WTC11 (cell line): Measurements from ENCODE around the gene CD34. TPM values are rescaled to one million over a fixed set of nuclear protein-coding genes. Genes with fewer than 3 reads are reported as not detected.

Source experiments
- ATAC-seq: fragments of 200-7000 bp; cut with Tn5 transposase; 2 replicates; pipeline ENCODE4 v1.10.0; 2021; ENCODE audit warnings: mild to moderate bottlenecking, moderate library complexity
- CTCF ChIA-PET: fragments of 300-600 bp; sonication (Branson Sonifier 250); formaldehyde crosslinking; loops from one replicate; lab custom pipeline; 2021; ENCODE audit warnings: antibody characterized with exemption; lab: Charles Lee
- POLR2A ChIA-PET: fragments of 350-600 bp; sonication (Branson Sonifier 250); formaldehyde crosslinking; loops from one replicate; lab custom pipeline; 2021; ENCODE audit warnings: antibody characterized with exemption; lab: Charles Lee
- DNase-seq: peaks from one replicate; pipeline ENCODE4 v3.0.0; 2021; ENCODE audit warnings: low spot score
- H3K27ac Mint-ChIP-seq: 2 replicates; pipeline ENCODE4 v1.8.0; 2021; ENCODE audit warnings: mixed read lengths
- H3K27me3 Mint-ChIP-seq: 2 replicates; pipeline ENCODE4 v1.8.0; 2021; ENCODE audit warnings: low read depth, mild to moderate bottlenecking, moderate library complexity, mixed read lengths
- H3K36me3 Mint-ChIP-seq: 2 replicates; pipeline ENCODE4 v1.8.0; 2021; ENCODE audit warnings: mixed read lengths
- H3K4me1 Mint-ChIP-seq: 2 replicates; pipeline ENCODE4 v1.8.0; 2022; ENCODE audit warnings: mixed read lengths
- H3K4me3 Mint-ChIP-seq: 2 replicates; pipeline ENCODE4 v1.8.0; 2021; ENCODE audit warnings: mild to moderate bottlenecking, moderate library complexity, mixed read lengths
- H3K9me3 Mint-ChIP-seq: 2 replicates; pipeline ENCODE4 v1.8.0; 2021; ENCODE audit warnings: mixed read lengths
- ATF2 ChIP-seq: sonication (generic); formaldehyde crosslinking; IDR thresholded peaks from 2 replicates; pipeline ENCODE4 v1.8.1; 2022; ENCODE audit warnings: low read depth, missing genetic modification reagents, borderline replicate concordance
- ATF6 ChIP-seq: sonication (generic); formaldehyde crosslinking; IDR thresholded peaks from 2 replicates; pipeline ENCODE4 v1.8.1; 2023; ENCODE audit warnings: mild to moderate bottlenecking, missing genetic modification reagents
- EMX1 ChIP-seq: fragments of 250-450 bp; sonication (Bioruptor Pico); IDR thresholded peaks from 2 replicates; pipeline ENCODE4 v1.8.0; 2021; ENCODE audit warnings: mild to moderate bottlenecking
- GTF2I ChIP-seq: fragments of 250-450 bp; sonication (Bioruptor Pico); conservative IDR thresholded peaks from 2 replicates; pipeline ENCODE4 v1.4.0; 2021; ENCODE audit warnings: mild to moderate bottlenecking
- HMGA2 ChIP-seq: fragments of 250-450 bp; sonication (Bioruptor Pico); IDR thresholded peaks from 2 replicates; pipeline ENCODE4 v1.4.0; 2021; ENCODE audit warnings: mild to moderate bottlenecking, moderate library complexity
- IRF1 ChIP-seq: sonication (generic); formaldehyde crosslinking; IDR thresholded peaks from 2 replicates; pipeline ENCODE4 v1.8.0; 2023; ENCODE audit warnings: missing genetic modification reagents
- IRF2 ChIP-seq: sonication (generic); formaldehyde crosslinking; IDR thresholded peaks from 2 replicates; pipeline ENCODE4 v1.8.0; 2022; ENCODE audit warnings: low read depth, missing genetic modification reagents, borderline replicate concordance
- NFATC4 ChIP-seq: fragments of 250-450 bp; sonication (Bioruptor Pico); IDR thresholded peaks from 2 replicates; pipeline ENCODE4 v1.9.0; 2021; ENCODE audit warnings: mild to moderate bottlenecking
- OVOL2 ChIP-seq: fragments of 250-450 bp; sonication (Bioruptor Pico); IDR thresholded peaks from 2 replicates; pipeline ENCODE4 v1.9.0; 2021; ENCODE audit warnings: mild to moderate bottlenecking, borderline replicate concordance
- SMAD4 ChIP-seq: sonication (generic); formaldehyde crosslinking; IDR thresholded peaks from 2 replicates; pipeline ENCODE4 v1.8.0; 2022; ENCODE audit warnings: mild to moderate bottlenecking, missing genetic modification reagents
- ZNF232 ChIP-seq: sonication (generic); formaldehyde crosslinking; IDR thresholded peaks from 2 replicates; pipeline ENCODE4 v1.8.0; 2022; ENCODE audit warnings: mild to moderate bottlenecking, missing genetic modification reagents
- ZNF263 ChIP-seq: sonication (generic); formaldehyde crosslinking; IDR thresholded peaks from 2 replicates; pipeline ENCODE4 v1.8.1; 2022; ENCODE audit warnings: low read depth, mild to moderate bottlenecking, moderate library complexity, missing genetic modification reagents
- ZNF396 ChIP-seq: fragments of 250-450 bp; sonication (Bioruptor Pico); IDR thresholded peaks from 2 replicates; pipeline ENCODE4 v1.8.0; 2021; ENCODE audit warnings: mild to moderate bottlenecking, moderate library complexity, borderline replicate concordance
- ZNF423 ChIP-seq: fragments of 250-450 bp; sonication (Bioruptor Pico); IDR thresholded peaks from 2 replicates; pipeline ENCODE4 v2.1.2; 2022; ENCODE audit warnings: mild to moderate bottlenecking, moderate library complexity
- ZSCAN18 ChIP-seq: fragments of 250-450 bp; sonication (Bioruptor Pico); IDR thresholded peaks from 2 replicates; pipeline ENCODE4 v2.1.2; 2022; ENCODE audit warnings: mild to moderate bottlenecking, moderate library complexity
- total RNA-seq: library from RNA; stranded (reverse); gene quantifications from 3 replicates; pipeline ENCODE4 v1.2.3, GENCODE V29; 2021
- TF ChIP-seq, protein P1 (sequence below): sonication (generic); formaldehyde crosslinking; IDR thresholded peaks from 2 replicates; pipeline ENCODE4 v1.8.1; 2022; ENCODE audit warnings: missing genetic modification reagents, borderline replicate concordance
- TF ChIP-seq, protein P2 (sequence below): sonication (generic); formaldehyde crosslinking; IDR thresholded peaks from 2 replicates; pipeline ENCODE4 v1.8.1; 2022; ENCODE audit warnings: low read depth, mild to moderate bottlenecking, moderate library complexity, missing genetic modification reagents, borderline replicate concordance
- TF ChIP-seq, protein P3 (sequence below): sonication (generic); formaldehyde crosslinking; conservative IDR thresholded peaks from 2 replicates; pipeline ENCODE4 v1.8.1; 2023; ENCODE audit warnings: mild to moderate bottlenecking, low read depth, missing genetic modification reagents, moderate library complexity

CD34 gene
- total RNA-seq, 1 experiment from 2014 or later = 0.35 TPM

GRCh38 chr1:207836591-207837347, 74.2 kb downstream of the CD34 start:
- POLR2A ChIA-PET = no interaction called here

GRCh38 chr1:207835958-207836357, 75.0 kb downstream of the CD34 start:
- Mint-ChIP-seq H3K36me3 (no peaks in the 10 kb centered on the region), H3K27ac (no peak overlapping the region), H3K4me1 (no peaks in the 10 kb centered on the region), H3K9me3 (no peaks in the 10 kb centered on the region), H3K4me3 (no peak overlapping the region), H3K27me3 (no peaks in the 10 kb centered on the region)
- POLR2A ChIA-PET = no interaction called here
- ATAC-seq = no peak
- CTCF ChIA-PET = interaction anchor here (2.9 to 5.8 kb wide), 2 partner anchors 33 to 128 kb away, joined by 10 to 24 read pairs; no protein-coding TSS in a partner anchor
- no peak for DNase-seq
- no peak for TF ChIP-seq ZNF263 (CRISPR knock-in tag)
- no peak for TF ChIP-seq ZNF423
- TF ChIP-seq OVOL2 (CRISPR knock-in tag) = no peak
- TF ChIP-seq, protein P1, sequence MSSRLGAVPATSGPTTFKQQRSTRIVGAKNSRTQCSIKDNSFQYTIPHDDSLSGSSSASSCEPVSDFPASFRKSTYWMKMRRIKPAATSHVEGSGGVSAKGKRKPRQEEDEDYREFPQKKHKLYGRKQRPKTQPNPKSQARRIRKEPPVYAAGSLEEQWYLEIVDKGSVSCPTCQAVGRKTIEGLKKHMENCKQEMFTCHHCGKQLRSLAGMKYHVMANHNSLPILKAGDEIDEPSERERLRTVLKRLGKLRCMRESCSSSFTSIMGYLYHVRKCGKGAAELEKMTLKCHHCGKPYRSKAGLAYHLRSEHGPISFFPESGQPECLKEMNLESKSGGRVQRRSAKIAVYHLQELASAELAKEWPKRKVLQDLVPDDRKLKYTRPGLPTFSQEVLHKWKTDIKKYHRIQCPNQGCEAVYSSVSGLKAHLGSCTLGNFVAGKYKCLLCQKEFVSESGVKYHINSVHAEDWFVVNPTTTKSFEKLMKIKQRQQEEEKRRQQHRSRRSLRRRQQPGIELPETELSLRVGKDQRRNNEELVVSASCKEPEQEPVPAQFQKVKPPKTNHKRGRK (CRISPR knock-in tag) = no peak
- TF ChIP-seq ZNF396 (CRISPR knock-in tag) = no peak
- TF ChIP-seq IRF1 (CRISPR knock-in tag) = no peak
- no peak for TF ChIP-seq ZSCAN18 (CRISPR knock-in tag)
- no peak for TF ChIP-seq ZNF232 (CRISPR knock-in tag)

More at GRCh38 chr1:207836591-207837347, 74.2 kb downstream of the CD34 start:
- no peak overlapping the region for H3K4me3 Mint-ChIP-seq
- H3K27me3 Mint-ChIP-seq = no peaks in the 10 kb centered on the region
- no peaks in the 10 kb centered on the region for H3K4me1 Mint-ChIP-seq
- no peak for TF ChIP-seq IRF1 (CRISPR knock-in tag)
- TF ChIP-seq ATF2 (CRISPR knock-in tag) = no peak
- TF ChIP-seq, protein P2, sequence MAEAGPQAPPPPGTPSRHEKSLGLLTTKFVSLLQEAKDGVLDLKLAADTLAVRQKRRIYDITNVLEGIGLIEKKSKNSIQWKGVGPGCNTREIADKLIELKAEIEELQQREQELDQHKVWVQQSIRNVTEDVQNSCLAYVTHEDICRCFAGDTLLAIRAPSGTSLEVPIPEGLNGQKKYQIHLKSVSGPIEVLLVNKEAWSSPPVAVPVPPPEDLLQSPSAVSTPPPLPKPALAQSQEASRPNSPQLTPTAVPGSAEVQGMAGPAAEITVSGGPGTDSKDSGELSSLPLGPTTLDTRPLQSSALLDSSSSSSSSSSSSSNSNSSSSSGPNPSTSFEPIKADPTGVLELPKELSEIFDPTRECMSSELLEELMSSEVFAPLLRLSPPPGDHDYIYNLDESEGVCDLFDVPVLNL (CRISPR knock-in tag) = no peak
- TF ChIP-seq, protein P3, sequence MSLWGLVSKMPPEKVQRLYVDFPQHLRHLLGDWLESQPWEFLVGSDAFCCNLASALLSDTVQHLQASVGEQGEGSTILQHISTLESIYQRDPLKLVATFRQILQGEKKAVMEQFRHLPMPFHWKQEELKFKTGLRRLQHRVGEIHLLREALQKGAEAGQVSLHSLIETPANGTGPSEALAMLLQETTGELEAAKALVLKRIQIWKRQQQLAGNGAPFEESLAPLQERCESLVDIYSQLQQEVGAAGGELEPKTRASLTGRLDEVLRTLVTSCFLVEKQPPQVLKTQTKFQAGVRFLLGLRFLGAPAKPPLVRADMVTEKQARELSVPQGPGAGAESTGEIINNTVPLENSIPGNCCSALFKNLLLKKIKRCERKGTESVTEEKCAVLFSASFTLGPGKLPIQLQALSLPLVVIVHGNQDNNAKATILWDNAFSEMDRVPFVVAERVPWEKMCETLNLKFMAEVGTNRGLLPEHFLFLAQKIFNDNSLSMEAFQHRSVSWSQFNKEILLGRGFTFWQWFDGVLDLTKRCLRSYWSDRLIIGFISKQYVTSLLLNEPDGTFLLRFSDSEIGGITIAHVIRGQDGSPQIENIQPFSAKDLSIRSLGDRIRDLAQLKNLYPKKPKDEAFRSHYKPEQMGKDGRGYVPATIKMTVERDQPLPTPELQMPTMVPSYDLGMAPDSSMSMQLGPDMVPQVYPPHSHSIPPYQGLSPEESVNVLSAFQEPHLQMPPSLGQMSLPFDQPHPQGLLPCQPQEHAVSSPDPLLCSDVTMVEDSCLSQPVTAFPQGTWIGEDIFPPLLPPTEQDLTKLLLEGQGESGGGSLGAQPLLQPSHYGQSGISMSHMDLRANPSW = no peak
- no peak for TF ChIP-seq ATF6 (CRISPR knock-in tag)
- no peak for TF ChIP-seq HMGA2
- TF ChIP-seq NFATC4 (CRISPR knock-in tag) = no peak
- TF ChIP-seq GTF2I (CRISPR knock-in tag) = no peak
- no peak for TF ChIP-seq EMX1
- TF ChIP-seq SMAD4 (CRISPR knock-in tag) = no peak
- no peak for TF ChIP-seq IRF2 (CRISPR knock-in tag)
- H3K27ac Mint-ChIP-seq = no peak overlapping the region
- DNase-seq = no peak
- no peak for ATAC-seq
- no peaks in the 10 kb centered on the region for H3K36me3 Mint-ChIP-seq
- H3K9me3 Mint-ChIP-seq = no peaks in the 10 kb centered on the region
- CTCF ChIA-PET = interaction anchor here (2.9 to 5.8 kb wide), 2 partner anchors 33 to 127 kb away, joined by 10 to 24 read pairs; no protein-coding TSS in a partner anchor
